Osteocyte (in vitro differentiated cells): ENCODE results near the gene MIA2. TPM values are rescaled to one million over a fixed set of nuclear protein-coding genes. Genes with fewer than 3 reads are reported as not detected.

Experiments
- DNase-seq: peaks from one replicate; pipeline ENCODE4 v3.0.0; 2021; ENCODE audit warnings: mixed read lengths; ENCODE audit not compliant: unreplicated experiment; ENCODE audit errors: extremely low spot score
- H3K27ac Mint-ChIP-seq: one replicate; pipeline ENCODE4 v1.8.0; 2021; ENCODE audit warnings: mild to moderate bottlenecking, mixed read lengths; ENCODE audit not compliant: unreplicated experiment
- H3K27me3 Mint-ChIP-seq: one replicate; pipeline ENCODE4 v1.8.0; 2021; ENCODE audit warnings: mixed read lengths; ENCODE audit not compliant: unreplicated experiment
- H3K36me3 Mint-ChIP-seq: one replicate; pipeline ENCODE4 v1.8.0; 2021; ENCODE audit warnings: mixed read lengths; ENCODE audit not compliant: unreplicated experiment
- H3K4me1 Mint-ChIP-seq: one replicate; pipeline ENCODE4 v1.8.0; 2021; ENCODE audit warnings: mixed read lengths; ENCODE audit not compliant: unreplicated experiment
- H3K4me3 Mint-ChIP-seq: one replicate; pipeline ENCODE4 v1.8.0; 2021; ENCODE audit warnings: mild to moderate bottlenecking, moderate library complexity, mixed read lengths; ENCODE audit not compliant: unreplicated experiment
- H3K9me3 Mint-ChIP-seq: one replicate; pipeline ENCODE4 v1.8.0; 2021; ENCODE audit warnings: mixed read lengths; ENCODE audit not compliant: unreplicated experiment
- total RNA-seq: library from RNA; stranded (reverse); gene quantifications from 2 replicates; pipeline ENCODE4 v1.2.1, GENCODE V29; 2021
- TF ChIP-seq, protein P1 (sequence below): fragments of 200-600 bp; sonication (generic); IDR thresholded peaks from 2 replicates; pipeline ENCODE4 v1.5.0; 2021; ENCODE audit warnings: antibody characterized with exemption, mild to moderate bottlenecking, moderate library complexity

MIA2 gene
- total RNA-seq, 1 donor from 2014 or later, result 22.5 TPM

DNA sequence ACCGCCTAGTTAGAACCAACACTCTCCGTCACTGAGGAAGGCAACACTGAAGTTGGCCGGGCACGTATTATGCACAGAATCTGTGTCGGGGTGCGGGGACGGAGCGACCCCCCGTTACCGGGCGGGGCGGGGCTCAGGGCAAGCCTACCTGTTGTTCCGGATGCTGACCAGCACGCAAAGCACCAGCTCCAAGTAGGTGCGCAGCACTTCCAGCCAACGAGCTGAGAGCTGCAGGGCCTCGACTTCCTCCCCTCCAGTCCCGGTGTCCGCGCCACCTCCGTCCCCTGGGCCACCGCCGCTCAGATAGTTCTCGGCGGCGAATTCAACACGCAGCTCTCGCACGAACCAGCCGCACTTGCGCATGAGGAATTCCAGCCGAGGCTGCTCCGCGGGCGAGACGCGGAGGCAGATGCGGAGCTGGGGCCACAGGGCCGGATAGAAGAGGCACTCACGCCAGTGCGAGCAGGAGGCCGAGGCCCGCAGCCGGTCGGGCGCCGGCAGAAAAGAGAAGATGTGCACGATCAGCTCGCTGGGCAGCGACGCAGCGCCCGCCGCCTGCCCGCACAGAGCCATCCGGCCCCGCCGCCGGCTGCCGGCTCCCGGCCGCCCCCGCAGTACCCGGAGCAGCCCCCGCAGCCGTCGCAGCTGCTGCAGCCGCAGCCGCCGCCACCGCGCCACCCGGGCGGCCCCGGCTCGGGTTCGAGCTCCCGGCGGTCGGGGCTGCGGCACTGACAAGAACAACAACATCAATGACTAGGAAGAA, 197.9 kb downstream of the MIA2 start:
- peak; percentile 84 for DNase-seq
- no peaks in the 10 kb centered on the region for H3K9me3 Mint-ChIP-seq
- TF ChIP-seq, protein P1, sequence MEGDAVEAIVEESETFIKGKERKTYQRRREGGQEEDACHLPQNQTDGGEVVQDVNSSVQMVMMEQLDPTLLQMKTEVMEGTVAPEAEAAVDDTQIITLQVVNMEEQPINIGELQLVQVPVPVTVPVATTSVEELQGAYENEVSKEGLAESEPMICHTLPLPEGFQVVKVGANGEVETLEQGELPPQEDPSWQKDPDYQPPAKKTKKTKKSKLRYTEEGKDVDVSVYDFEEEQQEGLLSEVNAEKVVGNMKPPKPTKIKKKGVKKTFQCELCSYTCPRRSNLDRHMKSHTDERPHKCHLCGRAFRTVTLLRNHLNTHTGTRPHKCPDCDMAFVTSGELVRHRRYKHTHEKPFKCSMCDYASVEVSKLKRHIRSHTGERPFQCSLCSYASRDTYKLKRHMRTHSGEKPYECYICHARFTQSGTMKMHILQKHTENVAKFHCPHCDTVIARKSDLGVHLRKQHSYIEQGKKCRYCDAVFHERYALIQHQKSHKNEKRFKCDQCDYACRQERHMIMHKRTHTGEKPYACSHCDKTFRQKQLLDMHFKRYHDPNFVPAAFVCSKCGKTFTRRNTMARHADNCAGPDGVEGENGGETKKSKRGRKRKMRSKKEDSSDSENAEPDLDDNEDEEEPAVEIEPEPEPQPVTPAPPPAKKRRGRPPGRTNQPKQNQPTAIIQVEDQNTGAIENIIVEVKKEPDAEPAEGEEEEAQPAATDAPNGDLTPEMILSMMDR, result no peak
- H3K27me3 Mint-ChIP-seq, result no peaks in the 10 kb centered on the region
- peak overlapping the region; percentile 100 for H3K27ac Mint-ChIP-seq
- peaks cover 41% of the 10 kb centered on the region for H3K4me1 Mint-ChIP-seq
- peak overlapping the region; percentile 100 for H3K4me3 Mint-ChIP-seq
- H3K36me3 Mint-ChIP-seq, result no peaks in the 10 kb centered on the region

DNA sequence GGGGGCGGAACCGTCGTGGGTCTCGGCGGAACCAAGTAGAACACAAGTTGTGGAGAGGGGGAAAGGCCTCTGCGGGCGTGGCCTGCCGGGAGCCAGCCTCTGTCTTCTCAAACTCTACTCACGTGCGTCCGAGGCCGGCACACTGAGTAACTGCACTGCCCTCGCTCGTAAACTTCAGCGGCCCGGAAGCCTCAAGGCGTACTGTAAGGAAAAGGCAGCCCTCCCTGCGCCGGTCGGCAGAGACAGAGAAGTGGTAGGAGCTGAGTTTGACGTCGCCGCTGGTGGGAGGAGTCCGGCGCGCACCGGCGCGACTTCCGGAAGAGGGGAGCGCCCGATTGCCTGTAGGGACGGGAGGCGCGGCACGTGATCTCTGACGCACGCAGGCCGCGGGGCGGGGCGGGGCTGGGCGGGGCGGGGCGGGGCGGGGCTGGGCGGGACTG, 198.5 kb downstream of the MIA2 start, which contains the start of gene FBXO33:
FBXO33 (minus strand) TSS at position 255 of the 440 bp plus-strand sequence. CDS start 271 bp downstream, outside the sequence.
- Mint-ChIP-seq H3K27ac (peak within 1 kb of the TSS; percentile 100), H3K4me1 (peaks cover 37% of the 10 kb centered on the region), H3K36me3 (no peaks in the 10 kb centered on the region), H3K27me3 (no peaks in the 10 kb centered on the region), H3K9me3 (no peaks in the 10 kb centered on the region), H3K4me3 (peak within 1 kb of the TSS; percentile 100)
- DNase-seq, result peak; percentile 98
- TF ChIP-seq, protein P1, result no peak

DNA sequence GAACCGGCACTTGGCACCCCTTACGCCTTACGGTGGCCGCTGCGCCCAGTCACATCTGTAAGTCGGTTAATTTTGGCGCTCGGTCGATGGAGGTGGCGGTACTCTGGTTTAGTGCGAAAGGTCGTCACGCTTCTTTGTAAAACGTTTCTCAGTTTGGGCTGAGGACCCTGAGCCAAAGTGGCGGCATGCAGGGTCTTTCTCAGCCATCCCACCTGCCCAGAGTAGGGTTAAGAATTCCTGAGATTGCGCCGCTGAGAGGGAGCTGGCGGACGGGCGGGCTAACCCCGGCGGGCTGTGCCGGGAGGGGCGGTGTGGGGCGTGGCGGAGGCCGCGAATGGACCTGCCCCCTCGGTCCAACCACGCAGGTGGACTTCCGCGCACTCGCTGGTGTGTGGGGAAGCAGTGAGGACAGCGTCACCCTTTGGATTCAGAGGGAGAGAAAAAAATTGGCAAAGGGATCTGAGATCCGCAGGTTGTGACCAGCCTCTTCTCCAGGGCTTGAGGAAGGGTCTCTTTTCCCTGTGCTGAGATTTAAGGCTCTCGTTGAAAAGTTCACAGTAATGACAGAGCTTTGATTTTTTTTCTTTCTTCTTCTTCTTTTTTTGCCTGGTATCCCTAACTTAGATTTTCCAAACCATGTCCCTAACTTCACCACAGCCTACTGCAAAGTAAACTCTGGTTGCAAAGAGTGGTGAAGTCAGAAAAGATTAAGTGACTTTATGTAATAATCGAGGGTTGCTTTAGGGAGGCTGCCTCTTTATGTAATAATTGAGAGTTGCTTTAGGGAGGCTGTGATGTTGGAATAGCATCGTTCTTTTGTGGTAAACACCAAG, 199.1 kb downstream of the MIA2 start:
- Mint-ChIP-seq H3K4me3 (peak overlapping the region; percentile 100), H3K9me3 (no peaks in the 10 kb centered on the region), H3K4me1 (peaks cover 36% of the 10 kb centered on the region), H3K27me3 (no peaks in the 10 kb centered on the region), H3K36me3 (no peaks in the 10 kb centered on the region), H3K27ac (peak overlapping the region; percentile 88)
- TF ChIP-seq, protein P1, result peak; percentile 31
- DNase-seq, result peak; percentile 93

DNA sequence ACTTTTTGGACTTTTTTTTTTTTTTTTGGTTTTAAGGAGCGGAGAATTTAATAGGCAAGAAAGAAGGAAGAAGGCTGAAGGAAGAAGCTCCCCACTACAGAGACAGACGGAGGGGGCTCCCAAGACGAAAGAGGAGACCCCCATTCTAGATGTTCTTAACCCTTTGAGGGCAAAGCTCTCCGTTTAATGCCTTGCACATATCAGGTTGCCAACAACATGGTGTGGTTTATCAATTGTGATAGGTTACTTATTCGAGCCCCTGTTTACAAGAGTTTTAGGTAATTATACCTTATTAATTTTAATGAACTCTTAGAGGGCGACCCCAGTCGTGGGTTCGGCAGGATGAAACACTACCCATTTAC, 199.7 kb downstream of the MIA2 start:
- no peaks in the 10 kb centered on the region for H3K36me3 Mint-ChIP-seq
- H3K9me3 Mint-ChIP-seq, result no peaks in the 10 kb centered on the region
- TF ChIP-seq, protein P1, result no peak
- peaks cover 36% of the 10 kb centered on the region for H3K4me1 Mint-ChIP-seq
- peak overlapping the region; percentile 100 for H3K4me3 Mint-ChIP-seq
- no peak for DNase-seq
- peak overlapping the region; percentile 88 for H3K27ac Mint-ChIP-seq
- no peaks in the 10 kb centered on the region for H3K27me3 Mint-ChIP-seq

DNA sequence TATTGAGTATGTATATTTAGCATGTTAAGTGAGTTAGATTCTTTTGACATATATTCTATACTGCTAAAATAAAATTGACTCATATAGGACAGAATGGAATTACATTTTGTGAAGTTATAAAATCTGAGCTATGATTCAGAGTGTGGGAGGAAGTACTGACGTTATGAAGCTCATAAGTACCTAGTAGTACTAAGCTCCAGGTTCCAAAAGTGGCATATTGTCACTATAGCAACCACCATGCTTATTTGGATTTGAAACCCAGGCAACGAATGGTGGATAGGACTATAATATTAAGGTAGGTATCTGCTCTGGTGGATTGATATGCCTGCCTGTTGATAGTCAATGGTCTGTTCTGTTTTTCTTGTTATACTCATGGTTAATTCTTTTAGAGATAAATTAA, 200.7 kb downstream of the MIA2 start:
- DNase-seq, result no peak

More for the DNA sequence above, 200.7 kb downstream of the MIA2 start:
- Mint-ChIP-seq H3K27ac (no peak overlapping the region), H3K4me1 (peaks cover 27% of the 10 kb centered on the region), H3K27me3 (no peaks in the 10 kb centered on the region), H3K4me3 (no peak overlapping the region), H3K36me3 (no peaks in the 10 kb centered on the region), H3K9me3 (no peaks in the 10 kb centered on the region)
- TF ChIP-seq, protein P1, result no peak
